ENCODE measurements around the gene MRC2.
"Not testable (repeated sequence)": the region's sequence is repeated elsewhere in the genome, so short reads cannot be mapped to it uniquely, and the experiment has no call there.

MRC2 gene

GRCh38 chr17:62611728-62612127, 15.7 kb upstream of the MRC2 start:
- H3K4me3 ChIP-seq (ENCODE audit: control insufficient read depth, low read depth, low read length) = no peak overlapping the region
- TF ChIP-seq, protein P1, sequence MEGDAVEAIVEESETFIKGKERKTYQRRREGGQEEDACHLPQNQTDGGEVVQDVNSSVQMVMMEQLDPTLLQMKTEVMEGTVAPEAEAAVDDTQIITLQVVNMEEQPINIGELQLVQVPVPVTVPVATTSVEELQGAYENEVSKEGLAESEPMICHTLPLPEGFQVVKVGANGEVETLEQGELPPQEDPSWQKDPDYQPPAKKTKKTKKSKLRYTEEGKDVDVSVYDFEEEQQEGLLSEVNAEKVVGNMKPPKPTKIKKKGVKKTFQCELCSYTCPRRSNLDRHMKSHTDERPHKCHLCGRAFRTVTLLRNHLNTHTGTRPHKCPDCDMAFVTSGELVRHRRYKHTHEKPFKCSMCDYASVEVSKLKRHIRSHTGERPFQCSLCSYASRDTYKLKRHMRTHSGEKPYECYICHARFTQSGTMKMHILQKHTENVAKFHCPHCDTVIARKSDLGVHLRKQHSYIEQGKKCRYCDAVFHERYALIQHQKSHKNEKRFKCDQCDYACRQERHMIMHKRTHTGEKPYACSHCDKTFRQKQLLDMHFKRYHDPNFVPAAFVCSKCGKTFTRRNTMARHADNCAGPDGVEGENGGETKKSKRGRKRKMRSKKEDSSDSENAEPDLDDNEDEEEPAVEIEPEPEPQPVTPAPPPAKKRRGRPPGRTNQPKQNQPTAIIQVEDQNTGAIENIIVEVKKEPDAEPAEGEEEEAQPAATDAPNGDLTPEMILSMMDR (conservative IDR thresholded peaks at IDR 0.05; ENCODE audit: control insufficient read depth, insufficient read depth, low read depth, low read length) = no peak
- DNase-seq (ENCODE audit: low read depth) = no peak

DNA sequence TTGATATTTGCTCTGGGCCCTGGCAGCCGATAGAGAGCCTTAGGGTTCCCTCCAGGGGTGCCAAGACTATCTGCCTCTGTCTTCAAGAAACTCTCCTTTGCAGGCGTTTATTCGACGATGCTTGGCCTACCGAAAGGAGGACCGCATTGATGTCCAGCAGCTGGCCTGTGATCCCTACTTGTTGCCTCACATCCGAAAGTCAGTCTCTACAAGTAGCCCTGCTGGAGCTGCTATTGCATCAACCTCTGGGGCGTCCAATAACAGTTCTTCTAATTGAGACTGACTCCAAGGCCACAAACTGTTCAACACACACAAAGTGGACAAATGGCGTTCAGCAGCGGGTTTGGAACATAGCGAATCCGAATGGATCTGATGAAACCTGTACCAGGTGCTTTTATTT, 15.2 kb upstream of the MRC2 start:
- peak; percentile 33 for DNase-seq (ENCODE audit: low read depth)
- H3K4me3 ChIP-seq (ENCODE audit: control insufficient read depth, low read depth, low read length) = not testable (repeated sequence)

DNA sequence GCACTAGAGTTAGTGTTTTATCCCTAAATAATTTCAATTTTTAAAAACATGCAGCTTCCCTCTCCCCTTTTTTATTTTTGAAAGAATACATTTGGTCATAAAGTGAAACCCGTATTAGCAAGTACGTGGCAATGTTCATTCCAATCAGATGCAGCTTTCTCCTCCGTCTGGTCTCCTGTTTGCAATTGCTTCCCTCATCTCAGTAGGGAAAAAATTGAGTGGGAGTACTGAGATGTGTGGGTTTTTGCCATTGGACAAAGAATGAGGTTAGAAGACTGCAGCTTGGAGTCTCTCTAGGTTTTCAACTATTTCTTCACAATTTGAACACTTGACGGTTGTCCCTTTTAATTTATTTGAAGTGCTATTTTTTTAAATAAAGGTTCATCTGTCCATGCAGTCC, 14.4 kb upstream of the MRC2 start:
- DNase-seq (ENCODE audit: low read depth) = peak; percentile 58
- H3K4me3 ChIP-seq (ENCODE audit: control insufficient read depth, low read depth, low read length) = not testable (repeated sequence)

GRCh38 chr17:62614142-62614541, 13.3 kb upstream of the MRC2 start:
- peak; percentile 94 for DNase-seq (ENCODE audit: low read depth)
- TF ChIP-seq, protein P1 (conservative IDR thresholded peaks at IDR 0.05; ENCODE audit: control insufficient read depth, insufficient read depth, low read depth, low read length) = no peak
- no peak overlapping the region for H3K4me3 ChIP-seq (ENCODE audit: control insufficient read depth, low read depth, low read length)

DNA sequence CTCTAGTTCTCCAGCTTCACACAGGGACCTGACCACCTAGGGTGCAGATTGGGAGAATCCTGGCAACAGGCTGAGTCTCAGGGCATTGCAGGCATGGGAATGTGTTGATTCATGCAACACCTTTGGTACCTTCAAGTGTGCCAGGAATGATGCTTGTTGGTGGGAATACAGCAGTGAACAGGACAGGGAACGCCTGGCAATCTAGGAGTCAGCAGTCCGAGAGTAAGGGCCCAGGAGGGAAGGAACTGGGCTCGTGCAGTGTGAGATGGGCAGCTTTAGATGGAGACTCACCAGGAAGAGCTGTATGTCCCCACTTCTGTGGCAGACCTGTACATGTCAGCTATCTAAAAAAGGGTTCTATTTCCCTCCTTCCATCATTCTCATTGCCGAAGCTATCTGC, 12.0 kb upstream of the MRC2 start:
- H3K4me3 ChIP-seq (ENCODE audit: control insufficient read depth, low read depth, low read length) = no peak overlapping the region
- no peak for DNase-seq (ENCODE audit: low read depth)
- TF ChIP-seq, protein P1 (conservative IDR thresholded peaks at IDR 0.05; ENCODE audit: control insufficient read depth, insufficient read depth, low read depth, low read length) = no peak

DNA sequence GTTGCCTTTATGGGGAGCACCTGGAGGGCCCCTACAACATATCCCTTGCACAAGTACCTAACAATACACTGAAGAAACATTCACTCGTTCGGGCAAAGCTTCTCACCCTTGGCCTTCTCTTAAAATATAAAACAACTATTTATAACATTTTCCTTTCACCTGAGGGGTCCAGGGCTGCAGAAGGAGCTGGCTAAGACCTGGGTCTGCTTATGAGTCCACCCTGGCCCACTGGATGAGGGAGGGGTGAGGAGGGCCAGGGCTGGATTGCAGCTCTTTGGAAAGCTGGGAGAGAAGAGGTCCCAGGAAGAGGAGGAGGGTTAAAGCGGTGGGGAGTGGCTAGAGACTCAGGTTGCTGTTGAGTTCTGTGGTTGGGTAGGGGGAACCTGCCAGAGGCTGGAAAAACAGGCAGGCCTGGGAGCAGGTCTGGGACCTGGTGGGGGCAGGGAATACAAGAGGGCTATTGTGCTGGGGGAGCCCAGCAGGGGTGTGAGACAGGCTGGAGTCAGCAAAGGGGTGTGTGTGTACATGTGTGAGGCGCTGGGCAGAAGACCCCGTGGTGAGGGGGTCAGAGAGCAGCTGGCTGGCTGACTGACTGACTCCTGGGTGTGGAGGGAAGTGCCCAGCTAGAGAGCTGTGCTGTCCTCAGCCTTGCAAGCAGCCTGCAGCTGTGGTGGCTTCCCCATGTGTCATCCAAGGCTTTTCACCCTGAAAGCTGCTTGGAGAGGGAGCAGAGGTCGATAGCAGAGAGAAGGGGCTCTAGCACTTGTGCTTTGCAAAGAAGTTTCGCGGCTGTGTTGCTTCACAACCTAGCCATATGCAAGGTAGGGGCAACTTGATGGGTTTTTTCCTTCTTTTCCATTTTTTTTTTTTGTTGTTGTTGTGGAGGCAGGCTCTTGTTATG, 10.2 kb upstream of the MRC2 start:
- TF ChIP-seq, protein P1 (conservative IDR thresholded peaks at IDR 0.05; ENCODE audit: control insufficient read depth, insufficient read depth, low read depth, low read length) = no peak
- no peak for DNase-seq (ENCODE audit: low read depth)
- no peak overlapping the region for H3K4me3 ChIP-seq (ENCODE audit: control insufficient read depth, low read depth, low read length)

DNA sequence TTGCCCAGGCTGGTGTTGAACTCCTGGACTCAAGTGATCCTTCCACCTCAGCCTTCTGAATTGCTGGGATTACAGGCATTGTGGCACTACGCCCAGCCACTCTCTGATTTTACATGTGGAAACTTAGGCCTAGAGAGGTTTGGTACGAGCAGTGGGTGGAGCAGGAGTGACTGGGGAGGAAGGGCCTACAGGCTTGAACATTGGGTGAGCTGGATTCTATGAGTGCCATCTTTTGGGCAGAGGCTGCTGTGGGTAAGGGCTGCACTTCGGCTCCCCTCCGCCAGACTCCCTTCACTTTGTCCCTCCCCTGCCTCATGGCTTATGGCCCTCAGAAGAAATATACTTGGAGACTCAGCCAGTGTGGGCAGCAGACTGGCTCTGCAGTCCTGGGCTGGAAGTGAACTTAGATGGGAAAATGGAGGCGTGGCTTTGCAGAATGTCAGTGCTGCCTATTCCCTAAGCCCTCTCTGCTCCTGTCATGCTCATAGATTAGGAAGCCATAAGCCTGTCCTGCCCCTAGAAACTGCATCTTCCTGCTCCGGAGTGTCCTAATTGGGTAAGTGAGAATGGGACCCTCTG, 9.5 kb upstream of the MRC2 start:
- no peak overlapping the region for H3K4me3 ChIP-seq (ENCODE audit: control insufficient read depth, low read depth, low read length)
- TF ChIP-seq, protein P1 (conservative IDR thresholded peaks at IDR 0.05; ENCODE audit: control insufficient read depth, insufficient read depth, low read depth, low read length) = no peak
- peak; percentile 63 for DNase-seq (ENCODE audit: low read depth)

All from fibroblast of mammary gland (primary cell).